Mesangial cell (primary cell): ENCODE data around the gene DENND1B. TPM values are rescaled to one million over a fixed set of nuclear protein-coding genes. Genes with fewer than 3 reads are reported as not detected.

Experiments used
- total RNA-seq: library from RNA; depleted of rRNA; stranded (reverse); fragments of >200 nt; gene quantifications from 2 replicates; pipeline ENCODE4 v1.2.3, GENCODE V29; 2015

DENND1B gene
- 4.1 and 5.6 TPM in 2 replicates for total RNA-seq

GRCh38 chr1:197775282-197776262 lies at the start of gene DENND1B:
TSS of gene DENND1B (minus strand) at chr1:197775480. CDS start at chr1:197775155, 325 bp downstream.

Other genes starting within 250 kb of the DENND1B start
- gene C1orf53, start 127.2 kb upstream of the DENND1B start, total RNA-seq, result 5.5 and 6.7 TPM in 2 replicates
- not detected in 2 replicates for gene LHX9, start 141.9 kb upstream of the DENND1B start, total RNA-seq